Vagina (tissue), 2 donors: Measurements from ENCODE around the gene UQCRC1.

ENCODE experiments used
- POLR2A ChIP-seq, 2 donors: fragments of 450-650 bp; IDR thresholded peaks; one replicate each; pipeline ENCODE4 v1.6.1; 2017; ENCODE audit warnings: antibody characterized with exemption in 2 of 2, mild to moderate bottlenecking in 2 of 2, moderate library complexity in 2 of 2
- TF ChIP-seq, protein P1 (sequence below), 3 experiments: fragments of 450-650 bp in 2 of 3; fragments of 200-600 bp in 1 of 3; sonication (generic) in 1 of 3; IDR thresholded peaks; one replicate each; pipeline ENCODE4 v1.5.1; 2017 to 2019; ENCODE audit warnings: antibody characterized with exemption in 3 of 3, mild to moderate bottlenecking in 2 of 3, moderate library complexity in 2 of 3

DNA sequence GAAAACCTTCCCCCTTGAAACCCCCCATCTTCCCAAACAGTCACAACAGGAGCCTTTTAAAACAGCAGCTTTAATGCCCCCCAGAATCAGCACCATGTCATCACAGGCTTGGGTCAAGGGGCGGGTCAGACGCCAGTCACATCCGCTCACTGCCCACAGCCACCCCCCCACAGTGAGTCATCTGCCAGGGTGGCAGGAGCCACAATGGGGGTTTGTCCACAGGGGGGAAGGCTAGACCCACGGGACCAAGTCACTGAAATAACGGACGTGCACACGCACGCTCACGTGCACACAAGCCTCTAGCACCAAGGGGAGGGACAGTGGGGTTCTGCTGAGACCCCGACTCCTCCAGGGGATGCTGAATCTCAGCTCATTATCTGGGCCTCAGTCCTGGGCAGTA, 45.4 kb downstream of the UQCRC1 start:
- TF ChIP-seq, protein P1, sequence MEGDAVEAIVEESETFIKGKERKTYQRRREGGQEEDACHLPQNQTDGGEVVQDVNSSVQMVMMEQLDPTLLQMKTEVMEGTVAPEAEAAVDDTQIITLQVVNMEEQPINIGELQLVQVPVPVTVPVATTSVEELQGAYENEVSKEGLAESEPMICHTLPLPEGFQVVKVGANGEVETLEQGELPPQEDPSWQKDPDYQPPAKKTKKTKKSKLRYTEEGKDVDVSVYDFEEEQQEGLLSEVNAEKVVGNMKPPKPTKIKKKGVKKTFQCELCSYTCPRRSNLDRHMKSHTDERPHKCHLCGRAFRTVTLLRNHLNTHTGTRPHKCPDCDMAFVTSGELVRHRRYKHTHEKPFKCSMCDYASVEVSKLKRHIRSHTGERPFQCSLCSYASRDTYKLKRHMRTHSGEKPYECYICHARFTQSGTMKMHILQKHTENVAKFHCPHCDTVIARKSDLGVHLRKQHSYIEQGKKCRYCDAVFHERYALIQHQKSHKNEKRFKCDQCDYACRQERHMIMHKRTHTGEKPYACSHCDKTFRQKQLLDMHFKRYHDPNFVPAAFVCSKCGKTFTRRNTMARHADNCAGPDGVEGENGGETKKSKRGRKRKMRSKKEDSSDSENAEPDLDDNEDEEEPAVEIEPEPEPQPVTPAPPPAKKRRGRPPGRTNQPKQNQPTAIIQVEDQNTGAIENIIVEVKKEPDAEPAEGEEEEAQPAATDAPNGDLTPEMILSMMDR (IDR thresholded peaks at IDR 0.05) = no peak
- TF ChIP-seq POLR2A (IDR thresholded peaks at IDR 0.05) = no peak
